HG02973 (cell line): Measurements from ENCODE around the gene KIF2C.
"Not testable (repeated sequence)": the region's sequence is repeated elsewhere in the genome, so short reads cannot be mapped to it uniquely, and the experiment has no call there.

Experiments
- ATAC-seq: cut with Tn5 transposase; IDR thresholded peaks from one replicate; pipeline ENCODE4 v1.9.1; 2021; ENCODE audit warnings: moderate library complexity; ENCODE audit not compliant: unreplicated experiment

The KIF2C gene

GRCh38 chr1:44739307-44740178 is at the start of gene KIF2C:
KIF2C (plus strand) TSS chr1:44739837; CDS start chr1:44739933, 96 bp downstream.
- peak; percentile 92 for ATAC-seq

- ATAC-seq = no peak
These were observed 46.5 kb upstream of the KIF2C start for GRCh38 chr1:44693159-44693558.

GRCh38 chr1:44693900-44694299 is 45.7 kb upstream of the KIF2C start:
- no peak for ATAC-seq

GRCh38 chr1:44694863-44695478 is 44.7 kb upstream of the KIF2C start:
- ATAC-seq = no peak

- ATAC-seq = no peak
These were observed 44.0 kb upstream of the KIF2C start for GRCh38 chr1:44695671-44696070.

- ATAC-seq = no peak
These were observed 43.5 kb upstream of the KIF2C start for GRCh38 chr1:44696101-44696500.

- ATAC-seq = no peak
These were observed 42.8 kb upstream of the KIF2C start for GRCh38 chr1:44696789-44697345.

- ATAC-seq = no peak
These were observed 41.5 kb upstream of the KIF2C start for GRCh38 chr1:44698138-44698537.

GRCh38 chr1:44699375-44699774 is 40.3 kb upstream of the KIF2C start:
- not testable (repeated sequence) for ATAC-seq

- ATAC-seq = no peak
These were observed 39.1 kb upstream of the KIF2C start for GRCh38 chr1:44700573-44700972.

GRCh38 chr1:44701141-44701573 is 38.5 kb upstream of the KIF2C start:
- no peak for ATAC-seq

- no peak for ATAC-seq
These were observed 34.2 kb upstream of the KIF2C start for GRCh38 chr1:44705470-44705869.

- ATAC-seq = no peak
These were observed 33.7 kb upstream of the KIF2C start for GRCh38 chr1:44705938-44706337.

GRCh38 chr1:44707112-44707881 is 32.3 kb upstream of the KIF2C start:
- no peak for ATAC-seq

- ATAC-seq = no peak
These were observed 31.4 kb upstream of the KIF2C start for GRCh38 chr1:44707959-44708831.

- ATAC-seq = no peak
These were observed 26.3 kb upstream of the KIF2C start for GRCh38 chr1:44713321-44713781.

- no peak for ATAC-seq
These were observed 25.1 kb upstream of the KIF2C start for GRCh38 chr1:44714532-44714931.

GRCh38 chr1:44714944-44715571 is 24.6 kb upstream of the KIF2C start:
- ATAC-seq = peak; percentile 44

- ATAC-seq = no peak
These were observed 22.5 kb upstream of the KIF2C start for GRCh38 chr1:44717156-44717555.

GRCh38 chr1:44717653-44718052 is 22.0 kb upstream of the KIF2C start:
- ATAC-seq = no peak
